NB4 (cell line): ENCODE measurements around the gene CD38.

Experiments
- MYC ChIP-seq: IDR thresholded peaks from 2 replicates; pipeline ENCODE4 v1.6.1; 2011; ENCODE audit warnings: low read depth, low read length
- POLR2A ChIP-seq: IDR thresholded peaks from 2 replicates; pipeline ENCODE4 v1.6.1; 2011; ENCODE audit warnings: mild to moderate bottlenecking; ENCODE audit not compliant: insufficient read length; ENCODE audit errors: extremely low read depth
- TF ChIP-seq, protein P1 (sequence below): IDR thresholded peaks from one replicate; pipeline ENCODE4 v1.5.1; 2012; ENCODE audit warnings: low read depth, low read length
- TF ChIP-seq, protein P2 (sequence below): IDR thresholded peaks from 2 replicates; pipeline ENCODE4 v1.6.1; 2011; ENCODE audit warnings: low read depth, low read length

DNA sequence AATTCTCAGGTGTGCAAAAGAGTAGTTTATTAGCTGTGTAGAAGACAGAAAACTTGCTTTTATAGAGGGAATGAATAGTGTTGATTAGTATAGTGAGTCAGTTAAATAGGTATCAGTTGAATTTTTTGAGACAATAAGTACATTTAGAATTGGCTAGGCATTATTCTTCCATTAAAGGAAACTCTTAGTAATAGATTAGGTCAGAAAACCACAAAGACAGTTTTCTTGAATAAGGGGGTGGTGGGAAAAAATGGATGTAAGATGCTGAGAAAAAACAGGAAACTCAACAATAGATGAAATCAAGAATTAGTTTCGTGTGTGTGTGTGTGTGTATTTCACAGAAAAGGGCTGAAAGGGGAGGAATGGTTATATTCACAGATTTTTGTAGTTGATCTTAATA is 16.8 kb downstream of the CD38 start:
- TF ChIP-seq POLR2A (no peak), MYC (no peak)
- TF ChIP-seq, protein P1, sequence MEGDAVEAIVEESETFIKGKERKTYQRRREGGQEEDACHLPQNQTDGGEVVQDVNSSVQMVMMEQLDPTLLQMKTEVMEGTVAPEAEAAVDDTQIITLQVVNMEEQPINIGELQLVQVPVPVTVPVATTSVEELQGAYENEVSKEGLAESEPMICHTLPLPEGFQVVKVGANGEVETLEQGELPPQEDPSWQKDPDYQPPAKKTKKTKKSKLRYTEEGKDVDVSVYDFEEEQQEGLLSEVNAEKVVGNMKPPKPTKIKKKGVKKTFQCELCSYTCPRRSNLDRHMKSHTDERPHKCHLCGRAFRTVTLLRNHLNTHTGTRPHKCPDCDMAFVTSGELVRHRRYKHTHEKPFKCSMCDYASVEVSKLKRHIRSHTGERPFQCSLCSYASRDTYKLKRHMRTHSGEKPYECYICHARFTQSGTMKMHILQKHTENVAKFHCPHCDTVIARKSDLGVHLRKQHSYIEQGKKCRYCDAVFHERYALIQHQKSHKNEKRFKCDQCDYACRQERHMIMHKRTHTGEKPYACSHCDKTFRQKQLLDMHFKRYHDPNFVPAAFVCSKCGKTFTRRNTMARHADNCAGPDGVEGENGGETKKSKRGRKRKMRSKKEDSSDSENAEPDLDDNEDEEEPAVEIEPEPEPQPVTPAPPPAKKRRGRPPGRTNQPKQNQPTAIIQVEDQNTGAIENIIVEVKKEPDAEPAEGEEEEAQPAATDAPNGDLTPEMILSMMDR: no peak
- TF ChIP-seq, protein P2, sequence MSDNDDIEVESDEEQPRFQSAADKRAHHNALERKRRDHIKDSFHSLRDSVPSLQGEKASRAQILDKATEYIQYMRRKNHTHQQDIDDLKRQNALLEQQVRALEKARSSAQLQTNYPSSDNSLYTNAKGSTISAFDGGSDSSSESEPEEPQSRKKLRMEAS: no peak
